ENCODE data around the gene PCDHB9.
"Not testable (repeated sequence)": the region's sequence is repeated elsewhere in the genome, so short reads cannot be mapped to it uniquely, and the experiment has no call there.

PCDHB9 gene

DNA sequence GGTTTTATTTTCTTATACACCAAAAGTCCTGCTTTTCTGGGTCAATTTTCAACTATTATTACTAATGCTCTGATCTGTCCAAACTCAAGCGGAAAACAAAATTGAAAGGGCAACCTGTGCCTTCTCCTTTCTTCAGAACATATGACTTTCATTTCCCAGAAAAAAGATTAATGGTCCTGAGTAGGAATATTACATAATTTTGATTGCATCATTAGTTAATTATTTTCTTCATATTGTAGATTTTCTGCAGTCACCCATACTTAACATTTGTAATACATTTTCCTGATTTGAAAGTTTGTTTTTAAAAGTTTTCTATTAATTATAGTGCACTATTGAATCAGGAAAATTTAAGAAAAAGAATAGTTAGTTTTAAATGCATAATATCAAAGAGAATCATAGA is 11.0 kb upstream of the PCDHB9 start:
- Histone ChIP-seq H3K23ac (ENCODE audit: low read length in 2 of 2) (no peak overlapping the region), H3K9ac (ENCODE audit: low read length) (no peak overlapping the region), H3K4ac (ENCODE audit: low read depth in 1 of 2, low read length in 2 of 2) (no peak overlapping the region), H3K9me3 (ENCODE audit: control insufficient read depth, low read length) (peaks cover 54% of the 10 kb centered on the region), H3K79me1 (replicated peaks; ENCODE audit: low read length, poor library complexity, severe bottlenecking) (no peaks in the 10 kb centered on the region), H2BK12ac (ENCODE audit: low read length in 2 of 2) (no peak overlapping the region), H2AK5ac (ENCODE audit: low read length, severe bottlenecking) (no peak overlapping the region), H3K14ac (ENCODE audit: low read length in 2 of 2) (no peak overlapping the region), H3K4me3 (ENCODE audit: insufficient read depth in 1 of 2, low read depth in 1 of 2, low read length in 2 of 2) (no peak overlapping the region), H3K36me3 (ENCODE audit: control insufficient read depth in 1 of 2, insufficient read depth in 2 of 2, low read depth in 1 of 2, low read length in 2 of 2) (no peaks in the 10 kb centered on the region), H2BK5ac (ENCODE audit: low read depth, low read length, poor library complexity, severe bottlenecking) (no peak overlapping the region), H2BK120ac (ENCODE audit: low read depth, low read length) (no peak overlapping the region), H3K4me2 (ENCODE audit: low read length, poor library complexity, severe bottlenecking) (no peak overlapping the region), H2AFZ (ENCODE audit: low read depth, low read length) (no peak overlapping the region), H4K91ac (ENCODE audit: low read length) (no peak overlapping the region), H3K18ac (ENCODE audit: low read depth in 1 of 2, low read length in 2 of 2) (no peak overlapping the region), H3K27me3 (ENCODE audit: control insufficient read depth in 1 of 2, insufficient read depth in 1 of 2, low read length in 2 of 2) (no peaks in the 10 kb centered on the region), H3K4me1 (ENCODE audit: control insufficient read depth, insufficient read depth, low read depth, low read length) (no peaks in the 10 kb centered on the region), H3K27ac (ENCODE audit: low read length, poor library complexity, severe bottlenecking) (no peak overlapping the region), H4K8ac (ENCODE audit: low read length) (no peak overlapping the region), H2BK15ac (ENCODE audit: low read depth, poor library complexity, severe bottlenecking) (no peak overlapping the region)
- no peak for DNase-seq
- WGBS: 100% methylated on average over 1 of the region's 1 CpG

DNA sequence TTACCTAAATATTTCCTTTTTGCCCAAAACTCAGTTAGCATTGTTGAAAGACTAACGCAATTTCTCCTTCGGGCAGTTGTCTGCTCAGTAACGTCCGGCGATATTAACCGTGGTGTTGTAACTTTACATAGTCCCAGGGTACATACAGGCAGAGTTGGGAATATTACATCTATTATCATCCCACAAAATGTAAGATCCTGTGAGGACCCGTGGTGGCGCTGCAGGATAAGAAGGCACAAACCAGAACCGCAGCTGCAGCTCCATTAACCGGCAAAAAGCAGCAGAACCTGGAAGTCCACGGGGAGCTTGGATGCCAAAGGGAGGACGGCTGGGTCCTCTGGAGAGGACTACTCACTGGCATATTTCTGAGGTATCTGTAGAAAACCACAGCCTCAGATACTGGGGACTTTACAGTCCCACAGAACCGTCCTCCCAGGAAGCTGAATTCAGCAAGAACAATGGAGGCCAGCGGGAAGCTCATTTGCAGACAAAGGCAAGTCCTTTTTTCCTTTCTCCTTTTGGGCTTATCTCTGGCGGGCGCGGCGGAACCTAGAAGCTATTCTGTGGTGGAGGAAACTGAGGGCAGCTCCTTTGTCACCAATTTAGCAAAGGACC is 9.3 kb upstream of the PCDHB9 start, which contains the start of gene PCDHB8:
Gene PCDHB8 (plus strand): TSS at position 214 of the 615 bp plus-strand sequence. CDS start 245 bp downstream, at position 459.
- H3K18ac ChIP-seq (ENCODE audit: low read depth in 1 of 2, low read length in 2 of 2); H4K8ac ChIP-seq (ENCODE audit: low read length); H3K79me1 ChIP-seq (replicated peaks; ENCODE audit: low read length, poor library complexity, severe bottlenecking); H2AFZ ChIP-seq (ENCODE audit: low read depth, low read length); H3K4me3 ChIP-seq (ENCODE audit: insufficient read depth in 1 of 2, low read depth in 1 of 2, low read length in 2 of 2); H3K9ac ChIP-seq (ENCODE audit: low read length); H4K91ac ChIP-seq (ENCODE audit: low read length); H3K4ac ChIP-seq (ENCODE audit: low read depth in 1 of 2, low read length in 2 of 2); H3K36me3 ChIP-seq (ENCODE audit: control insufficient read depth in 1 of 2, insufficient read depth in 2 of 2, low read depth in 1 of 2, low read length in 2 of 2); H2AK5ac ChIP-seq (ENCODE audit: low read length, severe bottlenecking); H2BK120ac ChIP-seq (ENCODE audit: low read depth, low read length); H3K27me3 ChIP-seq (ENCODE audit: control insufficient read depth in 1 of 2, insufficient read depth in 1 of 2, low read length in 2 of 2); H3K27ac ChIP-seq (ENCODE audit: low read length, poor library complexity, severe bottlenecking); H3K23ac ChIP-seq (ENCODE audit: low read length in 2 of 2); H3K14ac ChIP-seq (ENCODE audit: low read length in 2 of 2); H2BK15ac ChIP-seq (ENCODE audit: low read depth, poor library complexity, severe bottlenecking); H3K4me1 ChIP-seq (ENCODE audit: control insufficient read depth, insufficient read depth, low read depth, low read length); H2BK5ac ChIP-seq (ENCODE audit: low read depth, low read length, poor library complexity, severe bottlenecking); H3K4me2 ChIP-seq (ENCODE audit: low read length, poor library complexity, severe bottlenecking); H2BK12ac ChIP-seq (ENCODE audit: low read length in 2 of 2); DNase-seq: not testable (repeated sequence)
- H3K9me3 ChIP-seq (ENCODE audit: control insufficient read depth, low read length): peaks cover 70% of the 10 kb centered on the region
- 78% methylated on average over 11 of the region's 18 CpGs for WGBS

DNA sequence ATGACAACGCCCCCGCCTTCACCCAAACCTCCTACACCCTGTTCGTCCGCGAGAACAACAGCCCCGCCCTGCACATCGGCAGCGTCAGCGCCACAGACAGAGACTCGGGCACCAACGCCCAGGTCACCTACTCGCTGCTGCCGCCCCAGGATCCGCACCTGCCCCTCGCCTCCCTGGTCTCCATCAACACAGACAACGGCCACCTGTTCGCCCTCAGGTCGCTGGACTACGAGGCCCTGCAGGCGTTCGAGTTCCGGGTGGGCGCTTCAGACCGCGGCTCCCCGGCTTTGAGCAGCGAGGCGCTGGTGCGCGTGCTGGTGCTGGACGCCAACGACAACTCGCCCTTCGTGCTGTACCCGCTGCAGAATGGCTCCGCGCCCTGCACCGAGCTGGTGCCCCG is 7.6 kb upstream of the PCDHB9 start:
- DNase-seq; H3K18ac ChIP-seq (ENCODE audit: low read depth in 1 of 2, low read length in 2 of 2); H3K9ac ChIP-seq (ENCODE audit: low read length); H3K79me1 ChIP-seq (replicated peaks; ENCODE audit: low read length, poor library complexity, severe bottlenecking); H3K4me2 ChIP-seq (ENCODE audit: low read length, poor library complexity, severe bottlenecking); H4K91ac ChIP-seq (ENCODE audit: low read length); H3K27ac ChIP-seq (ENCODE audit: low read length, poor library complexity, severe bottlenecking); H3K14ac ChIP-seq (ENCODE audit: low read length in 2 of 2); H4K8ac ChIP-seq (ENCODE audit: low read length); H2AK5ac ChIP-seq (ENCODE audit: low read length, severe bottlenecking); H3K4me1 ChIP-seq (ENCODE audit: control insufficient read depth, insufficient read depth, low read depth, low read length); H3K36me3 ChIP-seq (ENCODE audit: control insufficient read depth in 1 of 2, insufficient read depth in 2 of 2, low read depth in 1 of 2, low read length in 2 of 2); H2BK15ac ChIP-seq (ENCODE audit: low read depth, poor library complexity, severe bottlenecking); H3K23ac ChIP-seq (ENCODE audit: low read length in 2 of 2); H2BK12ac ChIP-seq (ENCODE audit: low read length in 2 of 2); H3K4ac ChIP-seq (ENCODE audit: low read depth in 1 of 2, low read length in 2 of 2); H3K27me3 ChIP-seq (ENCODE audit: control insufficient read depth in 1 of 2, insufficient read depth in 1 of 2, low read length in 2 of 2); H3K4me3 ChIP-seq (ENCODE audit: insufficient read depth in 1 of 2, low read depth in 1 of 2, low read length in 2 of 2); H2AFZ ChIP-seq (ENCODE audit: low read depth, low read length); H2BK120ac ChIP-seq (ENCODE audit: low read depth, low read length); H2BK5ac ChIP-seq (ENCODE audit: low read depth, low read length, poor library complexity, severe bottlenecking): not testable (repeated sequence)
- WGBS: 90% methylated on average over 2 of the region's 39 CpGs
- peaks cover 71% of the 10 kb centered on the region for H3K9me3 ChIP-seq (ENCODE audit: control insufficient read depth, low read length)

DNA sequence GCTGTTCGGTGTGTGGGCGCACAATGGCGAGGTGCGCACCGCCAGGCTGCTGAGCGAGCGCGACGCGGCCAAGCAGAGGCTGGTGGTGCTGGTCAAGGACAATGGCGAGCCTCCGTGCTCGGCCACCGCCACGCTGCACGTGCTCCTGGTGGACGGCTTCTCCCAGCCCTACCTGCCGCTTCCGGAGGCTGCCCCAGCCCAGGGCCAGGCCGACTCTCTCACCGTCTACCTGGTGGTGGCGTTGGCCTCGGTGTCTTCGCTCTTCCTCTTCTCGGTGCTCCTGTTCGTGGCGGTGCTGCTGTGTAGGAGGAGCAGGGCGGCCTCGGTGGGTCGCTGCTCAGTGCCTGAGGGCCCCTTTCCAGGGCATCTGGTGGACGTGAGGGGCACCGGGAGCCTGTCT is 7.1 kb upstream of the PCDHB9 start:
- not testable (repeated sequence) for H2BK15ac ChIP-seq (ENCODE audit: low read depth, poor library complexity, severe bottlenecking); H2BK5ac ChIP-seq (ENCODE audit: low read depth, low read length, poor library complexity, severe bottlenecking); H3K27ac ChIP-seq (ENCODE audit: low read length, poor library complexity, severe bottlenecking); H3K23ac ChIP-seq (ENCODE audit: low read length in 2 of 2); H2BK120ac ChIP-seq (ENCODE audit: low read depth, low read length); H3K4me2 ChIP-seq (ENCODE audit: low read length, poor library complexity, severe bottlenecking); H3K36me3 ChIP-seq (ENCODE audit: control insufficient read depth in 1 of 2, insufficient read depth in 2 of 2, low read depth in 1 of 2, low read length in 2 of 2); H3K4ac ChIP-seq (ENCODE audit: low read depth in 1 of 2, low read length in 2 of 2); H2BK12ac ChIP-seq (ENCODE audit: low read length in 2 of 2); DNase-seq; H3K14ac ChIP-seq (ENCODE audit: low read length in 2 of 2); H4K8ac ChIP-seq (ENCODE audit: low read length); H3K4me1 ChIP-seq (ENCODE audit: control insufficient read depth, insufficient read depth, low read depth, low read length); H4K91ac ChIP-seq (ENCODE audit: low read length); H2AFZ ChIP-seq (ENCODE audit: low read depth, low read length); H3K27me3 ChIP-seq (ENCODE audit: control insufficient read depth in 1 of 2, insufficient read depth in 1 of 2, low read length in 2 of 2); H3K18ac ChIP-seq (ENCODE audit: low read depth in 1 of 2, low read length in 2 of 2); H2AK5ac ChIP-seq (ENCODE audit: low read length, severe bottlenecking); H3K9ac ChIP-seq (ENCODE audit: low read length); H3K79me1 ChIP-seq (replicated peaks; ENCODE audit: low read length, poor library complexity, severe bottlenecking); H3K4me3 ChIP-seq (ENCODE audit: insufficient read depth in 1 of 2, low read depth in 1 of 2, low read length in 2 of 2)
- 82% methylated on average over 20 of the region's 32 CpGs for WGBS
- H3K9me3 ChIP-seq (ENCODE audit: control insufficient read depth, low read length): peaks cover 72% of the 10 kb centered on the region
